ENCODE measurements around the gene KAZN.
A peak's percentile ranks its signal among the peaks of the same experiment; 100 is the strongest.
"Not testable (repeated sequence)": the region's sequence is repeated elsewhere in the genome, so short reads cannot be mapped to it uniquely, and the experiment has no call there.

KAZN gene

GRCh38 chr1:15029786-15030185 is 431.3 kb downstream of the KAZN start:
- no peak for DNase-seq (ENCODE audit: low read depth in 2 of 2)

- DNase-seq (ENCODE audit: low read depth in 2 of 2), result no peak
Observed at GRCh38 chr1:15031251-15031933, 432.9 kb downstream of the KAZN start.

GRCh38 chr1:15033264-15033663 is 434.8 kb downstream of the KAZN start:
- no peak for DNase-seq (ENCODE audit: low read depth in 2 of 2)

GRCh38 chr1:15034656-15035055 is 436.2 kb downstream of the KAZN start:
- DNase-seq (ENCODE audit: low read depth in 2 of 2), result no peak

GRCh38 chr1:15035236-15035635 is 436.8 kb downstream of the KAZN start:
- DNase-seq (ENCODE audit: low read depth in 2 of 2), result no peak

GRCh38 chr1:15036101-15036500 is 437.6 kb downstream of the KAZN start:
- DNase-seq (ENCODE audit: low read depth in 2 of 2), result no peak

GRCh38 chr1:15038232-15039016 is 439.9 kb downstream of the KAZN start:
- no peak for DNase-seq (ENCODE audit: low read depth in 2 of 2)

- DNase-seq (ENCODE audit: low read depth in 2 of 2), result no peak
Observed at GRCh38 chr1:15039017-15039648, 440.6 kb downstream of the KAZN start.

GRCh38 chr1:15039901-15040300 is 441.4 kb downstream of the KAZN start:
- DNase-seq (ENCODE audit: low read depth in 2 of 2), result no peak

- DNase-seq (ENCODE audit: low read depth in 2 of 2), result not testable (repeated sequence)
Observed at GRCh38 chr1:15040685-15041084, 442.2 kb downstream of the KAZN start.

GRCh38 chr1:15042866-15043265 is 444.4 kb downstream of the KAZN start:
- DNase-seq (ENCODE audit: low read depth in 2 of 2), result no peak

GRCh38 chr1:15043934-15044333 is 445.4 kb downstream of the KAZN start:
- DNase-seq (ENCODE audit: low read depth in 2 of 2), result no peak

GRCh38 chr1:15045123-15045522 is 446.6 kb downstream of the KAZN start:
- no peak for DNase-seq (ENCODE audit: low read depth in 2 of 2)

GRCh38 chr1:15046487-15047165 is 448.1 kb downstream of the KAZN start:
- DNase-seq (ENCODE audit: low read depth in 2 of 2), result peak; percentile 12 to 19

GRCh38 chr1:15047237-15047636 is 448.8 kb downstream of the KAZN start:
- no peak for DNase-seq (ENCODE audit: low read depth in 2 of 2)

- no peak for DNase-seq (ENCODE audit: low read depth in 2 of 2)
Observed at GRCh38 chr1:15048437-15048980, 450.0 kb downstream of the KAZN start.

GRCh38 chr1:15049067-15049466 is 450.6 kb downstream of the KAZN start:
- DNase-seq (ENCODE audit: low read depth in 2 of 2), result no peak

GRCh38 chr1:15051882-15052528 is 453.5 kb downstream of the KAZN start:
- no peak for DNase-seq (ENCODE audit: low read depth in 2 of 2)

- DNase-seq (ENCODE audit: low read depth in 2 of 2), result no peak
Observed at GRCh38 chr1:15053153-15053552, 454.7 kb downstream of the KAZN start.

GRCh38 chr1:15055736-15056415 is 457.4 kb downstream of the KAZN start:
- no peak for DNase-seq (ENCODE audit: low read depth in 2 of 2)
